ENCODE data around the gene CCDC185.

The CCDC185 gene

DNA sequence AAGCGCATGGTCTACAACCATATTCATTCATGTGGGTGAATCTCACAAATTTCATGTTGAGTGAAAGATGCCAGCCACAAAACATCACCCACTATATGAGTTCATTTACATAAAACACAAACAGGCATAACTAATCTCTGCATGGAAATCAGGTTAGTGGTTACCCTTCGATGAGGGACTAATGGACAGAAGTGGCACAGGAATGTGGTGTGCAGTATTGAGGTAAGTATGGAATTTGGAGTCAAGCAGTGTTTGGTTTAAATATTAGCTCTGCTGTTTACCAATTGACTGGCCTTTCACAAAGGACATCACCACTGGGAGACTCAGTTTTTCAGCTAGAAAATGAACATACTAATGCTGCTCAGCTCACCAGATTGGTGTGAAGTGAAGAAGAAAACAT lies 24.2 kb downstream of the CCDC185 start:
- H3K4me1 Mint-ChIP-seq, result no peaks in the 10 kb centered on the region
- no peaks in the 10 kb centered on the region for H3K36me3 Mint-ChIP-seq
- H3K4me3 Mint-ChIP-seq, result no peak overlapping the region
- no peaks in the 10 kb centered on the region for H3K9me3 Mint-ChIP-seq
- no peak overlapping the region for H3K27ac Mint-ChIP-seq
- no peaks in the 10 kb centered on the region for H3K27me3 Mint-ChIP-seq

DNA sequence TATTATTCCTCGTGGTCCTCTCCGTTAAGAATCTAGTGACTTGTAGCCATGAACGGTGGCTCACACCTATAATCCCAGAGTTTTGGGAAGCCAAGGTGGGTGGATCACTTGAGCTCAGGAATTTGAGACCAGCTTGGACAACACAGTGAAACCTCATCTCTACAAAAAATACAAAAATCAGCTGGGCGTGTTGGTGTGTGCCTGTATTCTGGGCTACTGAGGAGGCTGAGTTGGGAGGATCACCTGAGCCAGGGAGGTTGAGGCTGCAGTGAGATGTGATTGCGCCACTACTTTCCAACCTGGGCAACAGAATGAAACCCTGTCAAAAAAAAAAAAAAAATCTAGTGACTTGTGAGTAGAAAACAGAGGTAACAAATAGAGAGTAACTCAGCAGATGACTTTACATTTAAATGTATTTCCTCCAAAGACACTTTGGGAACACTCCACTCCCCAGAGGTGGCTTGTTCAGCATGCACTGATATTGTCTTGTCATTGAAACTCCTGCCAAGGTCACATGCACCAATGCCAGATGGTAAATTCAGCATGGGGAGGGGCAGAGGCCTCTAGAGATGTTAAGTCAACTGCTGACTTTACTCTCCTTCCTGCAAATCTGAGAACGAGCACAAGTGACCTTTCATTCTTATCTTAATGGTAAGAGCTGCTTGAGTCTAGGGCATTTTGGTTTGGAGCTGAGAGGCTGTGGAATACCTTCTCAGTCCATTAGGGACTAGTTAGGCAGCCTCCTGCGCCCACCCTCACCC lies 24.9 kb downstream of the CCDC185 start:
- Mint-ChIP-seq H3K27ac (no peak overlapping the region), H3K4me1 (no peaks in the 10 kb centered on the region), H3K9me3 (no peaks in the 10 kb centered on the region), H3K36me3 (no peaks in the 10 kb centered on the region), H3K27me3 (no peaks in the 10 kb centered on the region), H3K4me3 (no peak overlapping the region)

DNA sequence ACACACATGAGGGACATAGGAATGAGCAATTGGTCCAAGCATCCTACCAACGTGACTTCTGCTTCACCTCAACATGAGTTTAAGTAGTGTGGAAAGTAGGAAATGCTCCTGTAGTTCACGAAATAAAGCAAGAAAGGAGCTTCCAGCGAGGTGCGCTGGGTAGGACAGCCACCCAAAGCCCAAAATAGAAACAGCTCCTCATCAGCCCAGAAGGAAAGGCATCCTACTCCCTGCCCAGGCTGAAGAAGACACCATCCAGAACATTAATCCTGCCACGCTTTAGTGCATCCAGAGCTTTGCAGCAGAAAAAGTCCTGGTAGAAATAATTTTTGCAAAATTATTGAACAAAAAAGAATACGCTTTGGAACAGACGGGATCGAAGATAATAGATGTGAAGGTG lies 25.9 kb downstream of the CCDC185 start:
- Mint-ChIP-seq H3K36me3 (no peaks in the 10 kb centered on the region), H3K27me3 (no peaks in the 10 kb centered on the region), H3K4me3 (no peak overlapping the region), H3K9me3 (no peaks in the 10 kb centered on the region), H3K27ac (no peak overlapping the region), H3K4me1 (no peaks in the 10 kb centered on the region)

DNA sequence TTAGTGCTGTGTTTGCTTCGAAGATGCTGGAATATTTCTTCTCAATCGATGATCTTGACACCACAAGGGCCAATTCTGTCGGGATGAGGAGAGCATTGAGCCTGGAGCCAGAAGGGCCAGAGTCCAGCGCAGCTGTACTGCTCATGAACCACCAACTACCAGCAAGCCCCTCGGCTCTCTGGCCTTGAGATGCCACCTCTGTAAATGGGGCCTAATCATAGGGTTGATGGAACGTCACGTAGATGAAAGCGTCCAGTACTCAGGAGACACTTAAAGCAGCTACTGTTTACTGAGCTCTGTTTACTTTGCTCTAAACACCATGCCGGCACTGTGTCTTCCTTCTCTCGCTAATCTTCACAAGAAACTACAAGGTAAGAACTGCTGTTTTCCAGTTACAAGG lies 26.3 kb downstream of the CCDC185 start:
- no peaks in the 10 kb centered on the region for H3K27me3 Mint-ChIP-seq
- no peaks in the 10 kb centered on the region for H3K9me3 Mint-ChIP-seq
- no peak overlapping the region for H3K27ac Mint-ChIP-seq
- H3K4me3 Mint-ChIP-seq, result no peak overlapping the region
- no peaks in the 10 kb centered on the region for H3K4me1 Mint-ChIP-seq
- no peaks in the 10 kb centered on the region for H3K36me3 Mint-ChIP-seq

DNA sequence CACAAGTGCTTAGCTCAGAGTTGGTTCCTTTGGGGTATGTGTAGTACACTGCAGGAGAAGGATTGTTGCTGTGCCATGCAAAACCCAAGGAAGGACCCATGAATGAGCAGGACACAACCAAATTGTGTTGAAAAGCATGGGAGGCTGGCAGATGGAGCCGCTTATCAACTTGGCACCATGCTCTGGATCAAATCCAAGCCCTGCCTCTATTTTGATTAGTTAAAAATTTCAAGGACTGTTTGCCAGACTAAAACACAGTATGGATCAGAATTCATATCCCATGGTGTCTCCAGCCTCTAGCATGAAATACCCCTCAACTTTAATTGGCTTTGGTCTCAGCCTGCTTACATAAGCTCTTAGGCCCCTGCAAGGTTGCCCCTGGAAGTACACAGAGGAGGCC lies 27.8 kb downstream of the CCDC185 start:
- no peak overlapping the region for H3K4me3 Mint-ChIP-seq
- no peaks in the 10 kb centered on the region for H3K4me1 Mint-ChIP-seq
- no peaks in the 10 kb centered on the region for H3K27me3 Mint-ChIP-seq
- no peak overlapping the region for H3K27ac Mint-ChIP-seq
- no peaks in the 10 kb centered on the region for H3K36me3 Mint-ChIP-seq
- no peaks in the 10 kb centered on the region for H3K9me3 Mint-ChIP-seq

DNA sequence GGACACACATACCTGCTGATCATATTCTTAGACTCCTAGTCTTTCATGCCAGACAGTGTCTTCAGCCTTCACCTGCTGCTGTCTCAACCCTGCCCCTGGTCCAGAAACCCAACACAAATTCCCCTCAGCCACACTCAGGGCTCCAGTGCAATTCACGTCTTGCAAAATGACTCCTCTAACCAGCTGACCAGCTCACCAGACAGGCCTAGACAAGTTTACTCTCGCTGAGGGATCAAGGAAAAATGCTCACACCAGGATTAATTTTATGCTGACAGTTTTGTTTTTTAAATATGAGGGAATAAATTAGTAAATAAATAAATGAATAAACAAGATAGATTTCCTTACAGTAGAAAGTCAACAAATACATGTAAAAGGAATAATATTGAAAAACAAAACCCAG lies 28.5 kb downstream of the CCDC185 start:
- H3K27me3 Mint-ChIP-seq, result no peaks in the 10 kb centered on the region
- no peaks in the 10 kb centered on the region for H3K9me3 Mint-ChIP-seq
- no peak overlapping the region for H3K27ac Mint-ChIP-seq
- H3K36me3 Mint-ChIP-seq, result no peaks in the 10 kb centered on the region
- H3K4me3 Mint-ChIP-seq, result no peak overlapping the region
- no peaks in the 10 kb centered on the region for H3K4me1 Mint-ChIP-seq

DNA sequence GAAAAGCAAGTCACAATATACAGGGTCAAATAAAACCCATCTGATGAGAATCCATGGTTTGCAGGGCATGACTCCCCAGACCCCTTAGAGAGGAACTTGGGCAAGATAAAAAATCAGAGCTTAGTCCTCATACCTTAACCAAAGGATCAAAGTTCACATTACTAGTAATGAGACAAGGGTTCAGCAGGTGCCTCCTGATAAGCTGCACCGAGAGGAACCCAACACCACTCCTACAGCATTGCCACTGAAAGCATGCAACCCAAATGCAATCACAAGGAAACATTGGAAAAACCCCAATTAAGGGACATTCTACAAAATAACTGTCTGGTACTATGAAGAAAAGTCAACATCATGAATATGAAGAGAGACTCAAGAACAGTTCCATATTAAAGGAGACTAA lies 29.7 kb downstream of the CCDC185 start:
- no peak overlapping the region for H3K27ac Mint-ChIP-seq

DNA sequence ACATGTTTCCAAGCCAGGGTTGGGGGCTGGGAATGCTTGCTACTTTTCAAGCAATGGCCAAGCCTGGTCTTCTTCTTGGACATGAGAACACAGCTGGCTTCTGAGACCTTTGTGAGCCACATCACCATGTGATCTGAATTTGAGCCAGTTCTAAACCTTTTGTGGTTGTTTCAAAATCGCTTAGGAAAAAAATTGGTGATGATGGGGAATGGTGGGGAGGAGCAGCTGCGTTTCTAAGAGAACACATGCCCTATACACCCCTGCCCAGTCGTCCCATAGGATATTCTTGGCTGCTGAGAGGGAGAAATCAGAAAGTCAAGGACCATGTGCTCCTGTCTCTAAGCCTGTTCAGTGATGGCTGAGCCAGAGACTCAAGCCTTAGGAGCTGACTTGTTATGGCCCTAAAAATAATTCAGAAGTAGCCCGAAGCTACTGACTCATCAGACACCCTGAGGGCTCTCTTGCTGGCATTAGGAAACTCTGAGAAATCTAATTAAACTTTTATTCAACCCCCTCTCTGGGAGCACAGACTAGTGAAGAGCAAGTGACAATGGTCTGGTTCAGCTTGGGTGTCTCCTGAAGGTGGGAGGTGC lies 30.5 kb downstream of the CCDC185 start:
- Mint-ChIP-seq H3K36me3 (peaks cover 1% of the 10 kb centered on the region), H3K27me3 (no peaks in the 10 kb centered on the region), H3K9me3 (peaks cover 4% of the 10 kb centered on the region), H3K4me3 (no peak overlapping the region), H3K4me1 (peaks cover 9% of the 10 kb centered on the region), H3K27ac (no peak overlapping the region)

More for the DNA sequence above, 29.7 kb downstream of the CCDC185 start:
- H3K36me3 Mint-ChIP-seq, result no peaks in the 10 kb centered on the region
- H3K27me3 Mint-ChIP-seq, result no peaks in the 10 kb centered on the region
- peaks cover 9% of the 10 kb centered on the region for H3K4me1 Mint-ChIP-seq
- H3K9me3 Mint-ChIP-seq, result no peaks in the 10 kb centered on the region
- no peak overlapping the region for H3K4me3 Mint-ChIP-seq

DNA sequence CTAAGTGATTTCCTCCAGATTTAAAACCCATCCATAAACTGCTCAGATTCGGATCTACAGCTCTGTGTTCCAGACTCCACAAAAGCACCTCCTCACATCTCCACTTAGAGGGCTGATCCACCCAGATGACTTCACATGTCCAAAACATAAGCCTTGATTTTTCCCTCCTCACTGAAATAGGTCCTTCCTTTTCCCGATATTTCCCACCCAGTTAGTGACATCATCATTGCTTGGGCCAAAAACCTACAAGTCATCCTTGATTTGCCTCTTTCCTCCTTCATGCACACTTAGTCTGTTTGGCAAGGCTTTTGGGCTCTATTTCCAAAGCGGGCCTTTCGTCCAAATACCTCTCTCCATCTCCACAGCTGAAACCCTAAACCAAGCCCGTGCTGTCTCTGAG lies 32.3 kb downstream of the CCDC185 start:
- Mint-ChIP-seq H3K36me3 (peaks cover 1% of the 10 kb centered on the region), H3K9me3 (peaks cover 6% of the 10 kb centered on the region), H3K4me3 (no peak overlapping the region), H3K27me3 (no peaks in the 10 kb centered on the region), H3K4me1 (peaks cover 9% of the 10 kb centered on the region), H3K27ac (no peak overlapping the region)

DNA sequence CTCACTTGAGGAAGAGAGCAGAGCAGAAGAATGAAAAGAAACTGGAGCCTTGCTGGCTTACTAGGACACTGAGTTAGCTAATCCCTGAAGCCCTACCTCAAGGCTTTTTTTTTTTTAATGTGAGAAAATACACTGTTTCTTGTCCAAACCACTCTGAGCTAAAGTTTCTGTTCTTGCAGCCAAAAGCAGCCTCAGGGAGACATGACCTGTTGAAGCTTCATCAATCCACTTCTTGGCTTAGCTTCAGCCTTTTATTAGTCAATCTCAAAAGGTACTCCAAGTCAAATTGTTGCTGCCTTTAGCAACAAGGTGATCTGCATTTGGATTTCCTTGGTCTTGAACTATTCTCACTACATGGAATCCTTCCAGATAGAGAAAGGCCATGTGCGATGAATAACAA lies 33.7 kb downstream of the CCDC185 start:
- no peaks in the 10 kb centered on the region for H3K27me3 Mint-ChIP-seq
- H3K4me3 Mint-ChIP-seq, result no peak overlapping the region
- peaks cover 1% of the 10 kb centered on the region for H3K36me3 Mint-ChIP-seq
- H3K27ac Mint-ChIP-seq, result no peak overlapping the region
- H3K9me3 Mint-ChIP-seq, result peaks cover 6% of the 10 kb centered on the region
- H3K4me1 Mint-ChIP-seq, result peaks cover 9% of the 10 kb centered on the region

DNA sequence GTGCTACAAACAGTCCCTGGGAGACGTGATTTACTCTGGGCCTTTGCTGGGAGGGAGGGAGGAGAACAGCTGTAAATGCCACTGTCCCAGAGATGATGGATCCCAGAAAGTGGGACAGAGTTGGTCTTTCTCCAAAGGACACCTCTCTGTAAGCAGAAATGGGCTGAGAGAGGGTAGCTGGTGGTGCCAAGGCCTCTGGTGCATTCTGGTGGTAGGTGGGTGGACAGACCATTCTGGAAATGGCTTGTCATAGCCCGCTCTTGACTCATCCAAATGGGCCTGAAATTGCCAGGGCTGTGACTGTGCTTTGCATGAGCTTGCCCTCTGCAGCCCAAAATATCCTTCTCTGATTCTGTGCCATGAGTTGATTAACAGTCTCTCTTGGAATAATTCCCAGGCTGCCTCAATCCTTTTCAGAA lies 36.1 kb downstream of the CCDC185 start:
- H3K27me3 Mint-ChIP-seq, result no peaks in the 10 kb centered on the region
- peaks cover 1% of the 10 kb centered on the region for H3K36me3 Mint-ChIP-seq
- H3K27ac Mint-ChIP-seq, result no peak overlapping the region
- no peak overlapping the region for H3K4me3 Mint-ChIP-seq
- peaks cover 9% of the 10 kb centered on the region for H3K4me1 Mint-ChIP-seq
- H3K9me3 Mint-ChIP-seq, result peaks cover 6% of the 10 kb centered on the region

DNA sequence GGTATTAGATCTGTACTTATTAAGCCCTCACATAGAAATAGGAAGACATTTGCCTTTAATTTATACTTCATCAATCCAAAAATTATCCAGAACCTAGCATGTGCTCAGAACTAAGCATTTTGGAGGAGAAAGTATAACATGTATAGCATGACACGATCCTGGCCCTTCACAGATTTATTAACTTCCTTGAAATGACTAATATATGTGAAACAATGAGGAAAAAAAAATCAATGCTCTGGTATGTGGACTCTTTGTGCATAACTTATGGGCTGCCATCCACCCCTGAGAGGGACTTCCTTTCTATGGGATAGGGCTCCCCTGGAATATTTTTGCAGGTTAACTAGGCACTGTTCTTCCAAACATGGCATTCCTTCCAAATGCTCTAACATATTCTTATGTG lies 36.6 kb downstream of the CCDC185 start:
- peaks cover 6% of the 10 kb centered on the region for H3K9me3 Mint-ChIP-seq
- H3K36me3 Mint-ChIP-seq, result peaks cover 1% of the 10 kb centered on the region
- H3K4me1 Mint-ChIP-seq, result peaks cover 9% of the 10 kb centered on the region
- no peak overlapping the region for H3K27ac Mint-ChIP-seq
- H3K4me3 Mint-ChIP-seq, result no peak overlapping the region
- no peaks in the 10 kb centered on the region for H3K27me3 Mint-ChIP-seq

DNA sequence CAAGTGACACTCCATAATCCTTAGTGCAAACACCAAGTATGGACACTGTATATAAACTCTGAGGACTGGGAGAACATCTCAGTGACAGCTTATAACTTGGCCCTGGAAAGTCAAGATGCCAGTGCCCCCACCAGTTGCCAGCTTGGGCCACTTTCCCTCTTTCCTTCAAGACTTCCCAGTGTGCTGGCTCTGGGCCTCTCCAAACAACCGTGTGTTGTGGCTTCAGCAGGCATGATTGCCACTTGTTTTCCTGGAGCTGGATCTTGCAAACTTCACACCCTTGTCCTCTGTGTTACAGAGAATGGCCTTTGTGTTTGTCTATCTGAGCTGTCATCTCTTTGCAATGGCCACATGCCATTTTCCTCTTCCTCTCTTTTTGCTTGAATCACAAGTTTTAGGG lies 37.0 kb downstream of the CCDC185 start:
- Mint-ChIP-seq H3K27ac (no peak overlapping the region), H3K4me1 (peaks cover 9% of the 10 kb centered on the region), H3K4me3 (no peak overlapping the region), H3K36me3 (peaks cover 1% of the 10 kb centered on the region), H3K27me3 (no peaks in the 10 kb centered on the region), H3K9me3 (peaks cover 6% of the 10 kb centered on the region)

DNA sequence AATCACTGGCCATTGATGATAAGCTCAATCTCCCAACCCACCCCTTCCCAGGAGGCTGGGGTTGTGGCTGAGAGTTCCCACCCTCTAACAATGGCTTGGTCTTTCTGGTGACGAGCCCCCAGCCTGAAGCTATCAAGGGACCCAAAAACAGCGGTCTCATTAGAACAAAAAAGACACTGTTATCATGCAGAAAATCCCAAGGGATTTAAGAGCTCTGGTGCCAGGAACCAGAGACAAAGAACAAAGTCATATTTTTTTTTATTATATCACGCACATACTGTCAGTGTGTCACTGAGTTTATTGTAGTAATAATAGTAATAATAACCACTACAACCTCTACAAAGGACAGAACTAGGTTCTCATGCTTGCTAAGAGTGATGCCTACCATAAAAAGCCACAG lies 43.9 kb downstream of the CCDC185 start:
- no peaks in the 10 kb centered on the region for H3K36me3 Mint-ChIP-seq
- H3K27me3 Mint-ChIP-seq, result no peaks in the 10 kb centered on the region

DNA sequence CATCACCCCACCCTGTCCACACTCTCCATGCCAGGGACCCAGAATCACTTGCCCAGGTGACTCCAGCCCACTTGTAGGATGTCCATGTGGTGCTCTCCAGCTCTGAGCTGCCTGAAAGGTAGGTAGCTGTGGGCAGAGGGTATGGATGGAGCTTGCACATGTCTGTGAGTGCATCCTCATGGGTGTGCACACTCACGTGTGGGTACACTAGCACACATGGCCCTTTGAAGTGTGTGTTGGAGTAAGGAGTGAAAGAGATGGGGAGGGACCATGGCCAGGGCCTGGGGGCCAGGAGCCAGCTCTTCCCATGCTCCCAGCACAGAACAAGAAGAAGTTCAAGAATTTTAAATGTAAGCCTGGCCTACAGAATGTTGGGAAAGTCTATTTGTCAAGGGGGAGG lies 50.2 kb downstream of the CCDC185 start:
- Mint-ChIP-seq H3K36me3 (no peaks in the 10 kb centered on the region), H3K4me1 (no peaks in the 10 kb centered on the region), H3K27ac (no peak overlapping the region), H3K4me3 (no peak overlapping the region), H3K9me3 (peaks cover 9% of the 10 kb centered on the region), H3K27me3 (no peaks in the 10 kb centered on the region)

More for the DNA sequence above, 43.9 kb downstream of the CCDC185 start:
- H3K4me1 Mint-ChIP-seq, result no peaks in the 10 kb centered on the region
- H3K27ac Mint-ChIP-seq, result no peak overlapping the region
- no peak overlapping the region for H3K4me3 Mint-ChIP-seq
- no peaks in the 10 kb centered on the region for H3K9me3 Mint-ChIP-seq

DNA sequence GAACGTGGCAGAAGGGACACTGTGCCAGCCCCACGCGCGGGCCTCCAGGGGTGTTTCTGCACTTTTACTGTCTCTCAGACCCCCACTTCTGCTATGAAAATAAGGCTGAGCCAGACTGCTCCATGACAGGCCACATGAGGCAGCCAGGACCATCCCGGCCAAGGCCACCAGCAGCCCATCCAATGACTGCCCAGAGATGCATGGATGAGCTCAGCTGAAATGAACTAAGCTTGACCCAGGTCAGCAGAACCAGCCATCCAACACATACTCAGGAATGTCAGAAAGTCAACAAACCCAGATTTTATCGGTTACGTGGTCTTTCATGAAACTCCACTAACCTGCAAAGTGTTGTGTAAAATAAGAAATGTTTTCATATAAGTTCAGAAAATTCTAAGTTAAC lies 51.2 kb downstream of the CCDC185 start:
- H3K4me3 Mint-ChIP-seq, result no peak overlapping the region
- no peaks in the 10 kb centered on the region for H3K36me3 Mint-ChIP-seq
- no peaks in the 10 kb centered on the region for H3K4me1 Mint-ChIP-seq
- no peak overlapping the region for H3K27ac Mint-ChIP-seq
- H3K27me3 Mint-ChIP-seq, result no peaks in the 10 kb centered on the region
- H3K9me3 Mint-ChIP-seq, result peaks cover 9% of the 10 kb centered on the region
